Upper lobe of right lung (tissue), 1 donor: ENCODE measurements around the gene FAM181B. TPM values are rescaled to one million over a fixed set of nuclear protein-coding genes. Genes with fewer than 3 reads are reported as not detected.

Experiments used
- ATAC-seq: fragments of 200-7000 bp; cut with Tn5 transposase; one replicate; pipeline ENCODE4 v1.9.1; 2020; ENCODE audit warnings: mild to moderate bottlenecking, moderate library complexity
- DNase-seq: peaks from one replicate; pipeline ENCODE4 v3.0.0-alpha.2; 2020
- H3K27ac ChIP-seq: fragments of 200-600 bp; one replicate; pipeline ENCODE4 v1.8.0; 2022
- H3K27me3 ChIP-seq: fragments of 200-600 bp; one replicate; pipeline ENCODE4 v1.8.0; 2022; ENCODE audit warnings: mild to moderate bottlenecking
- H3K36me3 ChIP-seq: fragments of 200-600 bp; one replicate; pipeline ENCODE4 v1.8.0; 2022
- H3K4me1 ChIP-seq: fragments of 200-600 bp; one replicate; pipeline ENCODE4 v1.8.0; 2022
- H3K4me3 ChIP-seq: fragments of 200-600 bp; one replicate; pipeline ENCODE4 v1.8.0; 2022; ENCODE audit warnings: mild to moderate bottlenecking
- H3K9me3 ChIP-seq: fragments of 200-600 bp; one replicate; pipeline ENCODE4 v1.8.0; 2022
- intact Hi-C: fragments of 100-400 bp; cut with DNase I; formaldehyde crosslinking; loops from one replicate; pipeline ENCODE4 v1.11.0; 2022
- total RNA-seq: library from RNA; stranded (reverse); fragmentation: NEBNext Ultra II Directional; extraction: Animal tissue kit (Norgen Biotek cat#: 25700); gene quantifications from one replicate; pipeline ENCODE4 v1.2.1, GENCODE V29; 2021
- TF ChIP-seq, protein P1 (sequence below): fragments of 200-600 bp; IDR thresholded peaks from one replicate; pipeline ENCODE4 v1.8.0; 2022; ENCODE audit warnings: antibody characterized with exemption
- donor health status: DM: no; HTN: yes; CAD: no; lungs with severe emphysema.

The FAM181B gene
- total RNA-seq, 1 donor from 2014 or later, result 0.12 TPM

DNA sequence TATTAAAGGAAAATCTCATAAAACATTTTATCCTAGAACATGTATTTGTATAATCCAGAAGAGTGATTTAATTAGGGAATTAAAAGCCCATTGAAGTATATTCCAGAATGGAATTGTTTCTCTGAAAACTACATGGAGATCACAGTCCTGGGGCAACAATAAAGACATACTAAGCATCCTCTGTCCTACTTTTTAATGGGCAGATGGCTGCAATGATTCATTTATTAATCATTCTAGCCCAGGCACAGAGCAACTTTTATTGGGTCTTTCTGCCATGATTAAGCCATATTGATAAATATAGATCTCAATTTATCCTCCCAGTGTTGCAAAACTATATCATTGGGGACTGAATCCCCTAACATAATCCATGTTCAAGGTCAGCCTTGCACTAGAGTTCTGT, 22.0 kb downstream of the FAM181B start:
- TF ChIP-seq, protein P1, sequence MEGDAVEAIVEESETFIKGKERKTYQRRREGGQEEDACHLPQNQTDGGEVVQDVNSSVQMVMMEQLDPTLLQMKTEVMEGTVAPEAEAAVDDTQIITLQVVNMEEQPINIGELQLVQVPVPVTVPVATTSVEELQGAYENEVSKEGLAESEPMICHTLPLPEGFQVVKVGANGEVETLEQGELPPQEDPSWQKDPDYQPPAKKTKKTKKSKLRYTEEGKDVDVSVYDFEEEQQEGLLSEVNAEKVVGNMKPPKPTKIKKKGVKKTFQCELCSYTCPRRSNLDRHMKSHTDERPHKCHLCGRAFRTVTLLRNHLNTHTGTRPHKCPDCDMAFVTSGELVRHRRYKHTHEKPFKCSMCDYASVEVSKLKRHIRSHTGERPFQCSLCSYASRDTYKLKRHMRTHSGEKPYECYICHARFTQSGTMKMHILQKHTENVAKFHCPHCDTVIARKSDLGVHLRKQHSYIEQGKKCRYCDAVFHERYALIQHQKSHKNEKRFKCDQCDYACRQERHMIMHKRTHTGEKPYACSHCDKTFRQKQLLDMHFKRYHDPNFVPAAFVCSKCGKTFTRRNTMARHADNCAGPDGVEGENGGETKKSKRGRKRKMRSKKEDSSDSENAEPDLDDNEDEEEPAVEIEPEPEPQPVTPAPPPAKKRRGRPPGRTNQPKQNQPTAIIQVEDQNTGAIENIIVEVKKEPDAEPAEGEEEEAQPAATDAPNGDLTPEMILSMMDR, result no peak
- no peak for ATAC-seq
- Histone ChIP-seq H3K27ac (no peak overlapping the region), H3K27me3 (peaks cover 12% of the 10 kb centered on the region), H3K9me3 (no peaks in the 10 kb centered on the region), H3K4me1 (no peaks in the 10 kb centered on the region), H3K36me3 (no peaks in the 10 kb centered on the region), H3K4me3 (no peak overlapping the region)
- no peak for DNase-seq
- intact Hi-C loops, result no loop called here

GRCh38 chr11:82703796-82704195, 29.9 kb downstream of the FAM181B start:
- no peak for DNase-seq
- TF ChIP-seq, protein P1, result no peak
- H3K36me3 ChIP-seq, result no peaks in the 10 kb centered on the region
- no peak overlapping the region for H3K27ac ChIP-seq
- H3K27me3 ChIP-seq, result peaks cover 4% of the 10 kb centered on the region
- no peak overlapping the region for H3K4me3 ChIP-seq
- intact Hi-C loops, result no loop called here
- H3K4me1 ChIP-seq, result no peaks in the 10 kb centered on the region
- no peak for ATAC-seq
- no peaks in the 10 kb centered on the region for H3K9me3 ChIP-seq

GRCh38 chr11:82703226-82703625, 30.4 kb downstream of the FAM181B start:
- Histone ChIP-seq H3K4me3 (no peak overlapping the region), H3K27ac (no peak overlapping the region), H3K36me3 (no peaks in the 10 kb centered on the region), H3K9me3 (no peaks in the 10 kb centered on the region), H3K4me1 (no peaks in the 10 kb centered on the region), H3K27me3 (peaks cover 4% of the 10 kb centered on the region)
- ATAC-seq, result no peak
- intact Hi-C loops, result no loop called here
- TF ChIP-seq, protein P1, result no peak
- DNase-seq, result no peak

DNA sequence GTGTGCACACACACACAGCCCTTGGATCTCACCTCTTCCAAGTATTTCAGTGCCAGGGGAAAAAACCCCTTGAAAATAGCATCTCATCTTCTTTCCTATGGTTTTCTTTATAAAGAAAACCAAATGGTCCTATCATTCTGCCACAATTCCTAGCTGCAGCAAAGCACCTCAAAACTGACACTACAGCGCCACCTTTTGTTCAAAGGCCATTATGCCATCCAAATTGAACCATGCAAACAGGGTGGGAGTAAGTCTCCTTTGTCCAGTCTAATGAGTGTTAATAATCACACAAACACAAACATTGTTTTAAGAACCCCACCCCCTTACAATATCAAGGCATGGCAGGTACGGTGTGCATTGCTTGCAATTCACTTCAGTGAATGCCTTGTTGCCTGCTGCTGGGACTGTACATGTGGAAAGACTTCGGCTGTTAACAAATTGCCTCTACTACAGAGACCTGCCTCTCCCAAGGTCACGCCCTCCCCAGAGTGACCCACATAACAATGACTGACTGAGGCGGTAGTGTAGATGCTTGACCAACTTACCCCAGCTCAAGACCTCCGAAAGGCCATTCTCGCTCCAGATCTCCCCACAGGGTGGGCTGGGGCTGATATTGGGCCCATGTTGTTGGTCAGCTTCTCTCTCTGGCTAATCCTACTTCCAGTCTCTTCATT, 31.7 kb downstream of the FAM181B start:
- TF ChIP-seq, protein P1, result peak; percentile 53
- peaks cover 4% of the 10 kb centered on the region for H3K27me3 ChIP-seq
- ATAC-seq, result peak; percentile 49
- DNase-seq, result no peak
- H3K4me1 ChIP-seq, result no peaks in the 10 kb centered on the region
- H3K4me3 ChIP-seq, result no peak overlapping the region
- H3K27ac ChIP-seq, result no peak overlapping the region
- no peaks in the 10 kb centered on the region for H3K9me3 ChIP-seq
- H3K36me3 ChIP-seq, result no peaks in the 10 kb centered on the region
- intact Hi-C loops, result no loop called here

DNA sequence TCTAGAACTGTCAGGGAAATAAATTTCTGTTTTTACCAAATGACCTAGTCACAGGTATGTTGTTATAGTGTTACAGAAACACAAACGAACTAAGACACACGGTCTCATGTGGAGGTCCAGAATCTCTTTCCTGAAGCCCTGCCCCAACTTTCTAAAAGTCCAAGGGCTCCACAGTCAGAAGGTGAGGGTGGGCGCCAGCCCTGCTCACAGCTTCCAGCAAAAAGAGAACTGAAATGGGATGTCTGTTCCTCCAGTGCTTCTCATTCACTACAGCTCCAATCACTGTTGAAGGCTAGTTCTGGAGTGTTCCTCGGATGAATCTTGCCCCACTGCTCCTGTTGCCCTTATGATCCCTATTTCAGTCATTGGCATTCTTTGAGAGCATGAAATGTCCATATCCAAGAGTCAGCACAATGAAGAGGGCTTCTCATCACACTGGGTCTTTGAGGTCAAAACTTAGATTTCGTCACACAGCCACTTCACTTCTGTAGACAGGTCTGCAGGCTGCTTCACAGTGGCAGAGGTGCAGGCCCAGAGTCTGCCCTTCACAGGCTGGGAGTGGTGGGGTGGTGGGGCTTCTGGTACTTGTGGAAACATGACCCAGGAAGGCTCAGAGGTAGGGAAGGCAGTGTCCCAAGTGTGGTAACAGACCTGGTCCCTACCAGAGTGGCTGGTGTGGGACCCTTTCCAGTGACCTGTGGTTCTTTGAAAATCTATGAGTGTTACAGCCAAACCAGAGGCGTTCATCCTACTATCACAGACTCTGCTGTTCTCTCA, 34.9 kb downstream of the FAM181B start:
- Histone ChIP-seq H3K4me3 (no peak overlapping the region), H3K36me3 (no peaks in the 10 kb centered on the region), H3K4me1 (no peaks in the 10 kb centered on the region), H3K27me3 (no peaks in the 10 kb centered on the region), H3K9me3 (no peaks in the 10 kb centered on the region), H3K27ac (no peak overlapping the region)
- DNase-seq, result no peak
- intact Hi-C loops, result no loop called here
- ATAC-seq, result no peak
- TF ChIP-seq, protein P1, result no peak
